HepG2 (cell line): ENCODE results near the gene MATN1. TPM values are rescaled to one million over a fixed set of nuclear protein-coding genes. Genes with fewer than 3 reads are reported as not detected.

Experiments
- CENPX ChIP-seq: sonication (generic); formaldehyde crosslinking; IDR thresholded peaks from 2 replicates; pipeline ENCODE4 v1.9.0; 2021; ENCODE audit warnings: mild to moderate bottlenecking, missing genetic modification reagents, moderate library complexity
- ETS1 ChIP-seq: sonication (generic); formaldehyde crosslinking; IDR thresholded peaks from 2 replicates; pipeline ENCODE4 v1.4.0; 2020; ENCODE audit warnings: missing genetic modification reagents
- EZH2 ChIP-seq: conservative IDR thresholded peaks from 2 replicates; pipeline ENCODE4 v1.6.1; 2012; ENCODE audit warnings: mild to moderate bottlenecking, low read depth, low read length, moderate library complexity
- HOXD1 ChIP-seq: sonication (generic); formaldehyde crosslinking; IDR thresholded peaks from 2 replicates; pipeline ENCODE4 v1.5.0; 2020; ENCODE audit warnings: missing genetic modification reagents
- IRF9 ChIP-seq: sonication (generic); formaldehyde crosslinking; IDR thresholded peaks from 2 replicates; pipeline ENCODE4 v1.8.0; 2022; ENCODE audit warnings: missing genetic modification reagents, mild to moderate bottlenecking, borderline replicate concordance
- KDM2A ChIP-seq: sonication (generic); formaldehyde crosslinking; IDR thresholded peaks from 2 replicates; pipeline ENCODE4 v1.4.0; 2020; ENCODE audit warnings: low read depth, missing genetic modification reagents, borderline replicate concordance
- MED8 ChIP-seq: sonication (generic); formaldehyde crosslinking; IDR thresholded peaks from 2 replicates; pipeline ENCODE4 v1.8.1; 2023; ENCODE audit warnings: mild to moderate bottlenecking, missing genetic modification reagents; ENCODE audit not compliant: insufficient replicate concordance
- PLRG1 ChIP-seq: fragments of 450-650 bp; conservative IDR thresholded peaks from 2 replicates; pipeline ENCODE4 v1.6.1; 2016
- TAF15 ChIP-seq: fragments of 200-400 bp; formaldehyde crosslinking; IDR thresholded peaks from one replicate; pipeline ENCODE4 v1.6.1; 2018; ENCODE audit warnings: mild to moderate bottlenecking, low read depth, low read length; ENCODE audit not compliant: poor library complexity, severe bottlenecking
- TBP ChIP-seq: sonication (generic); formaldehyde crosslinking; IDR thresholded peaks from 2 replicates; pipeline ENCODE4 v1.5.0; 2020; ENCODE audit warnings: missing genetic modification reagents
- TEF ChIP-seq: sonication (generic); formaldehyde crosslinking; IDR thresholded peaks from 2 replicates; pipeline ENCODE4 v1.5.0; 2020; ENCODE audit warnings: missing genetic modification reagents
- TFE3 ChIP-seq: IDR thresholded peaks from 2 replicates; pipeline ENCODE4 v1.6.1; 2016
- XRCC5 ChIP-seq: fragments of 200-400 bp; formaldehyde crosslinking; optimal IDR thresholded peaks from 2 replicates; pipeline ENCODE3; 2017; ENCODE audit warnings: mild to moderate bottlenecking, low read length
- ZFP90 ChIP-seq: sonication (generic); formaldehyde crosslinking; IDR thresholded peaks from 2 replicates; pipeline ENCODE4 v1.8.0; 2022; ENCODE audit warnings: missing genetic modification reagents, mild to moderate bottlenecking, inconsistent platforms, borderline replicate concordance
- ZKSCAN1 ChIP-seq: fragments of 150-350 bp; IDR thresholded peaks from 2 replicates; pipeline ENCODE4 v1.6.1; 2014; ENCODE audit warnings: low read length
- ZNF124 ChIP-seq: sonication (generic); formaldehyde crosslinking; IDR thresholded peaks from 2 replicates; pipeline ENCODE4 v1.4.0; 2020; ENCODE audit warnings: missing genetic modification reagents
- ZNF329 ChIP-seq: sonication (generic); formaldehyde crosslinking; IDR thresholded peaks from 2 replicates; pipeline ENCODE4 v1.9.0; 2021; ENCODE audit warnings: low read depth, mild to moderate bottlenecking, missing genetic modification reagents
- ZNF550 ChIP-seq: sonication (generic); formaldehyde crosslinking; IDR thresholded peaks from 2 replicates; pipeline ENCODE4 v1.4.0; 2020; ENCODE audit warnings: mild to moderate bottlenecking, missing genetic modification reagents, borderline replicate concordance
- ZNF709 ChIP-seq: sonication (generic); formaldehyde crosslinking; IDR thresholded peaks from 2 replicates; pipeline ENCODE4 v1.5.0; 2020; ENCODE audit warnings: mild to moderate bottlenecking, missing genetic modification reagents
- ZNF776 ChIP-seq: sonication (generic); formaldehyde crosslinking; IDR thresholded peaks from 2 replicates; pipeline ENCODE4 v1.4.0; 2020; ENCODE audit warnings: mild to moderate bottlenecking, missing genetic modification reagents
- ZNF788 ChIP-seq: sonication (generic); formaldehyde crosslinking; IDR thresholded peaks from 2 replicates; pipeline ENCODE4 v1.5.0; 2020; ENCODE audit warnings: mild to moderate bottlenecking, missing genetic modification reagents, borderline replicate concordance
- polyA plus RNA-seq, 8 experiments: library from polyadenylated mRNA; depleted of rRNA in 3 of 8; stranded (reverse) in 7 of 8; unstranded in 1 of 8; fragments of >200 nt; fragmentation: Illumina TruSeq in 4 of 8; extraction: Trizol in 4 of 8; gene quantifications; 2 replicates each; pipeline versions ENCODE4 v1.2.1 to v1.2.3, GENCODE V29; 2011 to 2016; ENCODE audit warnings: low read depth in 4 of 8, missing spikeins in 1 of 8, mixed read lengths in 1 of 8; ENCODE audit not compliant: insufficient read depth in 1 of 8
- total RNA-seq, 5 experiments: library from RNA; depleted of rRNA; stranded (reverse); fragments of >200 nt; fragmentation: Illumina TruSeq; extraction: Trizol; gene quantifications; 2 replicates each; pipeline ENCODE4 v1.2.3, GENCODE V29; 2016; ENCODE audit warnings: low read depth in 1 of 5
- TF ChIP-seq, protein P1 (sequence below): sonication (generic); formaldehyde crosslinking; IDR thresholded peaks from 2 replicates; pipeline ENCODE4; 2020; ENCODE audit warnings: missing genetic modification reagents, mild to moderate bottlenecking, borderline replicate concordance

MATN1 gene
- total and polyA plus RNA-seq, 2 of the 13 experiments (the other 11 are each of a cell fraction or from before 2014, with no cell fraction given) = 0.04 to 0.05 TPM

DNA sequence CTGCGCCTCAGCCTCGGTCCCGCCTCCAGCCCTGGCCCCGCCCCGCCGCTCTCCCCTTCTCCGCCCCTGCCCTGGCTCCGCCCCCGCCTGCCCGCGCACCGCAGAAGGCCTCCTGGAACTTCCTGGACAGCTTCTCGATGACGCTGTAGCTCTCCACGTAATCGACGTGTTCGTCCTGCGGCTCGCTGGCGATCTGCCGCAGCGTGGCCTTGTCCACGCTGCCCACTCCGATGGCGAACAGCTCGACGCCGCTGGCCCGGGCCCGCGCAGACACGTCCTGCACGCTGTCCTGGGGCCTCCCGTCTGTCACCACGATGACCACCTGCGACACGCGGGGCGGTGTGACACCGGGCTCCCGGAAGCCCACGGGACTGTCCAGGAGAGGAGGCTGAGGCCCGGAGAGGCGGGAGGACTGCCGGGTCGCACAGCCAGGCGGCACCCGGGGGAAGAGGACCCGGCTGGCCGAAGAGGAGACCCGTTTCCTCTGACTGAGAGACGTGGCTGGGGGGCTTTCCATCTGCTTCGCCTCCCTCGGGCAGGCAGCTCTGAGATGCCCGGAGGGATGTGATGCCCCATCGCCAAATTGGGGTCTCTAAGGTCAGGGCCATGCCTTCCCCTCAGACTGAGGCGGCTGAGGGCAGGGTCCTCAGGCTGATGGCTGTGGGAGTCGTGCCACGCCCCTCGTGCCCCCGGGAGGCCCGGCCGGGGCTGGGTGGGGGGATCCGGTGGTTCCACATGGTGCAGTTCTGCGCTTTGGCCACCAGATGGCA, 4.6 kb downstream of the MATN1 start (continued):
- TF ChIP-seq TEF (peak; percentile 74; the same call in 1 of the 2 replicates), ZNF788 (CRISPR knock-in tag) (peak; percentile 71; the same call in 1 of the 2 replicates), ZKSCAN1 (no peak), TBP (CRISPR knock-in tag) (no peak), ZNF550 (CRISPR knock-in tag) (no peak), MED8 (CRISPR knock-in tag) (peak; percentile 49), TFE3 (CRISPR knock-in tag) (0 out of 2 replicates have a peak, but pooled peaks have one; percentile 44), ZNF709 (CRISPR knock-in tag) (peak; percentile 70; the same call in 1 of the 2 replicates), IRF9 (CRISPR knock-in tag) (peak; percentile 61; the same call in 1 of the 2 replicates), EZH2 (no peak), ZNF329 (CRISPR knock-in tag) (0 out of 2 replicates have a peak, but pooled peaks have one; percentile 19), TAF15 (no peak), HOXD1 (CRISPR knock-in tag) (no peak), XRCC5 (no peak), ETS1 (CRISPR knock-in tag) (0 out of 2 replicates have a peak, but pooled peaks have one; percentile 43), ZNF776 (peak; percentile 60; the same call in 1 of the 2 replicates), ZNF124 (CRISPR knock-in tag) (0 out of 2 replicates have a peak, but pooled peaks have one; percentile 25), ZFP90 (CRISPR knock-in tag) (peak; percentile 91), KDM2A (CRISPR knock-in tag) (peak; percentile 62; the same call in 1 of the 2 replicates), PLRG1 (no peak), CENPX (CRISPR knock-in tag) (no peak)
- TF ChIP-seq, protein P1, sequence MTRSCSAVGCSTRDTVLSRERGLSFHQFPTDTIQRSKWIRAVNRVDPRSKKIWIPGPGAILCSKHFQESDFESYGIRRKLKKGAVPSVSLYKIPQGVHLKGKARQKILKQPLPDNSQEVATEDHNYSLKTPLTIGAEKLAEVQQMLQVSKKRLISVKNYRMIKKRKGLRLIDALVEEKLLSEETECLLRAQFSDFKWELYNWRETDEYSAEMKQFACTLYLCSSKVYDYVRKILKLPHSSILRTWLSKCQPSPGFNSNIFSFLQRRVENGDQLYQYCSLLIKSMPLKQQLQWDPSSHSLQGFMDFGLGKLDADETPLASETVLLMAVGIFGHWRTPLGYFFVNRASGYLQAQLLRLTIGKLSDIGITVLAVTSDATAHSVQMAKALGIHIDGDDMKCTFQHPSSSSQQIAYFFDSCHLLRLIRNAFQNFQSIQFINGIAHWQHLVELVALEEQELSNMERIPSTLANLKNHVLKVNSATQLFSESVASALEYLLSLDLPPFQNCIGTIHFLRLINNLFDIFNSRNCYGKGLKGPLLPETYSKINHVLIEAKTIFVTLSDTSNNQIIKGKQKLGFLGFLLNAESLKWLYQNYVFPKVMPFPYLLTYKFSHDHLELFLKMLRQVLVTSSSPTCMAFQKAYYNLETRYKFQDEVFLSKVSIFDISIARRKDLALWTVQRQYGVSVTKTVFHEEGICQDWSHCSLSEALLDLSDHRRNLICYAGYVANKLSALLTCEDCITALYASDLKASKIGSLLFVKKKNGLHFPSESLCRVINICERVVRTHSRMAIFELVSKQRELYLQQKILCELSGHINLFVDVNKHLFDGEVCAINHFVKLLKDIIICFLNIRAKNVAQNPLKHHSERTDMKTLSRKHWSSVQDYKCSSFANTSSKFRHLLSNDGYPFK (CRISPR knock-in tag) = peak; percentile 73
